ENCODE data around the gene LRRC4.

Gene LRRC4

DNA sequence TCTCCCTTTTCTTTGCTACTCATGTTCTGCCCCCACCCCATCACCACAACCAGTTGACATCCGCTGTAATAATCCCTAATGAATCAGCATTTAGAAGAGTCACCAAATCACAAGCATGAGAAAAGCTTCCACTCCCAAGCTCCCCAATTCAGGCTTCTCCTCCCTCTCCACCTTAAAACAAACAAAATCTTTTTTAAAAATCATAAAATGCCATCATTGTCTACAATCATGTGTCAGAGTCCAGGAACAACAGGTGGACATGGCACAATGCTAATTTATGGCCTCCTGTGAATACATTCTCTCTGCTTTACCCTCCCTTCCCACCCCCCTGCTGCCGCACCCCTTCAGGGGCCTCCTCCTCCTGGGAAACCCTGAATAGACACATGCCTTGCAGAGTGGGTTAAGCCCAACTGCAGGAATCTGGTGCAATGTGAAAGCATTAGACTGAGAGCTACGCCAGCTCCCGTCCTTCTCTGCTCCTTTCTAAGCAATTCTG, 3.7 kb downstream of the LRRC4 start:
- no peak for DNase-seq

DNA sequence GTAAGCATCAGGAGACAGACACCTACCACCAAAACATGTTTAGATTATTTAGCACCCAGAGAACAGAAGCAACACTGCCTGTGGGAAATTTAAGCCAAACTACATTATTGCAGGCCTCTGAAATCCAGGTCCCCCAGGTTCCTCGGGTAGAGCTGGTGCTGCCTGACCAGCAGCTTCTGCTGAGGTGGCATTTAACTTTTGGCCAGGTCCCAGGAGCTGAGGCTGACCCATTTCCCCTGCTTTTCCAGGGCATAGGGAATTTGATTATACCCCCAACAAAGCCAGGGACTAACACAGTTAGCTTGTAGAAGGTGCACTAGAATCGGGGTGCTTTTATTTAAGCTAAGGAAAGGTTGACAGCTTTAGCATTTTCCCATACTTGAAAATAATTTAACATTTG, 4.7 kb downstream of the LRRC4 start:
- no peak for DNase-seq

DNA sequence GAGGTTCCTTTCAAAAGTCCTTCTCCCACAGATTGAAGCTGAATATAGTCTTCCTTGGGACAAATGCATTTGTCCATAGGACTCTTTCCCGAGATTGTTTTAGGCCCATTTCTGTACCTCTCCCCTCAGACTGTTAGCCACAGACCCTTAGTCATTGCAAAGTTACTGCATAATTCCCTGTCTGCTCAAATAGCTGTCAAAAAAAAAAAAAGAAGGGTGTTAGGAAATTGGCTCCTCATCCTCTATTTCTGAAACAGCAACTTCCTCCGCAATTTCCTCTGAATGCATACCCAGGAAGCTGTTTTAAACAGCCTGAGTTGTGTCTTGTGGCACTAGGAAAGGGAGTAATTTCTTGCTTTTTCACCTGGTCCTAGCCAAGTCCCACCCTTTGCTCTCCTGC, 5.4 kb downstream of the LRRC4 start:
- DNase-seq: no peak

DNA sequence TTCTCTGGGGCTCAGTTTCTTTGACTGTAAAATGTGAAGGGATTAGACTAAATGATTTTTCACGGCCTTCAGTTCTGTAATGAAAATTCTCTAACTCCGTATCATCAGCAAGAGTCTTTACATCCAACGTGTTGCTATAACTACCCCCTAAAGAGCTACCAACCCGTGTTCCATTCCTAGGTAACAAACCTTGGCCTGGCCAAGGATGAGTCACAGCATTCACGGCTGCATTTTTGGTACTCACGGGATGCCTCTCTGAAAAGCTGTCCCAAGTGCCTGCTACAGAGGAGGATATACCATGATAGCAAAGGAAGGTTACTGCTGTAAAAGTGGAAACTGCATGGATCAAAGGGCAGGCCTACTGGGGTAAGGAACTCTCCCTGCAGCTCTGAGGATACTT, 5.9 kb downstream of the LRRC4 start:
- DNase-seq: no peak

GRCh38 chr7:128024151-128024550, 7.1 kb downstream of the LRRC4 start:
- DNase-seq: no peak

DNA sequence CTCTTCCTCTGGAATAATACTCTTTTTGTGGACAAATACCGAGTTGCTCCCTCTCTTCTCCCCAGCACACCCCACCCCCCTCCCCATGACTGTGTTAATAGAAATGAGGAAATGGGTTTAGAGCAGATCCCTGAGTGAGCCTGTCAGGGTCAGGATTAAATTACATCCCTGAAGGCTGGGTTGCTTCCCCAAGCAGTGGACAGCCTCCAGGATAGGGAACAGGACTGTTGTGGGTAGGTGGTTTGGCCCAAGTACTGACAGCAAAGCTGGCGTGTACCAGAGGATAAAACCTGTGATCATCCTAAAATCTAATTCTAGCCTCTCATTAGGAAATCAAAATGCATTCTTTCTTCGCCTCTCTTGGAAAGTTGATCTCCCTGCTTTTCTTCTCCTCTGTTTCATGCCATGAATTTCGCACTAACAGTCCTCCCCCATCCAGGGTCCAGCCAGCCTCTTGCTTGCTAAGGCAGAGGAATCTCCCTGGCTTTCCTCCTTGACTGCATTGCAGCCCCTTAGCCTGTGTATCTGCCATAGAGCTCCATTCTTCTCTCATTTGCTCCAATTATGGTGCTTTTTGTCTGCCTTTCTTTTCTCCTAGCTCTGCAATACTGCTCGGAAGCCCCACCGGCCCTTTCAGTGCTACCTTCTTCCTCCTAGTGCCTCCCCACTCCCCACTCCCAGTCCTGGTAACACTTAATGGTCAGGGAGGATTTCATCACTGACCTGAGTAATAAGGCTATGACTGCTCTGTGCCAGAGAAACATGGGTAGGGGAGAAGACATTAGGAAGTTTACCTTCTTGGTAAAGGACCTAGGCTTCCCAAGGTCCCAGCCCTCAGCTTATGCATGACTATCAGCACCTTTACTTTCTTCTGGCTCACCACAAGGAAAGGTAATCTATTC, 8.4 kb downstream of the LRRC4 start:
- DNase-seq: no peak

GRCh38 chr7:128021366-128021765, 9.9 kb downstream of the LRRC4 start:
- DNase-seq: no peak

GRCh38 chr7:128020159-128020558, 11.1 kb downstream of the LRRC4 start:
- no peak for DNase-seq

GRCh38 chr7:128019288-128019687, 11.9 kb downstream of the LRRC4 start:
- no peak for DNase-seq

GRCh38 chr7:128017862-128018845, 13.1 kb downstream of the LRRC4 start:
- DNase-seq: peak; percentile 61

DNA sequence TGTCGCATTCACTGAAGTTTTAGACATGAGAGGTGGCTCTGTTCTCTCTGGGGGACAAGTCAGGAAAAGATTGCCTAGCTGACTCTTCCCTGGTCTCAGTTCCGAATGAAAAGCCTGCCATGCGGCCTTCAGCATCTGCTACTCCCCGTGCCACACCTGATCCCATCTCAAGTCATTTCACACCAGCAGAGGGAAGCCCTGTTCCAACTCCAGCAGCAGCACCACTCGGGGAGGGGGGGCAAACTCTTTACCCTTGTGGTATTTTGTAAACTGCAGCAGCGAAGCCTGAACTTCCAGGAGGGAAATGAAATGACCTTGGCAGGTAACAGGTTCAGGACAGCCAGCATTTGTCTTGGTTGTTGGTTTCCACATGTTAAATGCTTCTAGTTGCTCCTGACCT, 13.8 kb downstream of the LRRC4 start:
- DNase-seq: no peak

GRCh38 chr7:128014811-128015210, 16.4 kb downstream of the LRRC4 start:
- DNase-seq: no peak

- no peak for DNase-seq
These were observed 20.0 kb downstream of the LRRC4 start for GRCh38 chr7:128011131-128011661.

- DNase-seq: no peak
These were observed 20.7 kb downstream of the LRRC4 start for GRCh38 chr7:128010391-128011127.

DNA sequence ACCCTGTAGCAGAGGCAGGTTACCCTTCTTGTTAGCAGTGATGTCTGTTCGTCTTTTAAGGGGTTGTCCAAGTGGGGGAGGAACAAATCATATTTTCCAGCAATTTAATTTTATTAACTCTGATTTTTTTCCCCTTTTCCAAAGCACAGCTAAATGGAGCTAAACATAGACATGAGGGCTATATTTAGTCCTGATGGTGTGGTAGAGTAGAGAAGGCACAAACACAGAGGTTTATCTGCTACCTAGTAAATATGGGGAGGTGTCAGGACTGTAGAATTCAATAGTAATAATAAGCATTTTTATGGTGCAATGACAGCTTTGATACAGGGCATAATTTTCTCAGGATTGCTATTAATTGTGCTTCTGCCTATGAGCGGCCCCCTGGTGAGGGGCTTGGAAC, 22.5 kb downstream of the LRRC4 start:
- DNase-seq: no peak

- no peak for DNase-seq
These were observed 23.1 kb downstream of the LRRC4 start for GRCh38 chr7:128008141-128008540.

GRCh38 chr7:128007303-128007680, 23.9 kb downstream of the LRRC4 start:
- no peak for DNase-seq

GRCh38 chr7:128006550-128007302, 24.5 kb downstream of the LRRC4 start:
- no peak for DNase-seq

DNA sequence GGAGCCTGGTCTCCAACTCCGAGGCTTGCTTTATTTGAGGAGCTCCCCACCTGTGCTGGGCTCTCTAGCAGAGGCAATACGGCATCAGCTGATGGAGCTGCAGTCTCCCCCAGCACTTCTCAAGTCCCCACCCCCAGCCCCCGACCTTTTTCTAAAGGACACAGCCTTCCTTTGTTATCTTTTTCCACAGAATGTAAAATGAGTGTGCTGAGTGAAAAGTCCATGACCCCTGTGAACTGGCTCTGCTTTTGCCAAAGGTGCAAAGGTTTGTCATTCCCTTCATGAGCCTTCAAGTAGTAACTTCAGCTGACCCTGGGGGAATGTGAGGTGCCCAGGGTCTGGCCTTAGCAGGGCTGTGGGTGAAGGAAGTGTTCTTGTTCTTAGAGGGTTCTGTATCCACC, 25.5 kb downstream of the LRRC4 start:
- no peak for DNase-seq

DNA sequence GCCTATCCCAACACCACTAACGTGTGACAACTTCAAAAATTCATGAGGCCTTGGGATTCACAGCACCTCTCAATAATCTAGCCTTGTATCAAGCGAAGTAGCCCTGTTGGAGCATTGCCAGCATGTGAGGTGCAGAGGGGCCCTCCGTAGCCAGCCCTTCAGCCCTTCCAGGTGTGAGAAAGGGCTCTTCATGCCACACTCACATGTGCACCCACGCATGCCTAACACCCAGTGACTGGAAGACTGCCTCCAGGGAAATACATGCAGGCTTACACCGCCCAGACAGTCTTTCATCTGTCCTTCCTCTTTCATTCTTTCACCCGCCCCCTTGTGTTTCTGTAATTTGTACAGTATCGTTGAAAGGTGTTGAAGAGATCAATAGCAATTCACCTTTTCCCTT, 26.1 kb downstream of the LRRC4 start:
- no peak for DNase-seq

DNA sequence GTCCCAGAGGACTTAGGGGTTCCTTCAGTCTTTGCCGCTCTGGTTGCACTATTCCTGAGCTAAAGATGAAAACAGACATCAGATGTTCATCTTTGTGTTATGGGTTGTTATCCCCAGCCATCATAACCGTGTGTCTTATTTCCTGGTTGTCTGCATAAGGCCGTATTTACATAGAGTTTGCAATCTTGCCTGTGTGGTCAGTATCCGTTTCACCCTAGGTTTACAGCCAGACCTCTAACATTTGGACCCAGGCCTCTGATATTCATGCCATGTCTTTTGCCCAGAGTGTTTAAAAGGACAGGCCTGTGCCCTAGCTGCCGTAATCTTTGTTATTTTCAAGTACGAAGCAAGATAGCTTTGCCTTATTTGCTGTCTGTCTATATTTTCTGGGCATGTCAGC, 26.6 kb downstream of the LRRC4 start:
- DNase-seq: no peak

DNA sequence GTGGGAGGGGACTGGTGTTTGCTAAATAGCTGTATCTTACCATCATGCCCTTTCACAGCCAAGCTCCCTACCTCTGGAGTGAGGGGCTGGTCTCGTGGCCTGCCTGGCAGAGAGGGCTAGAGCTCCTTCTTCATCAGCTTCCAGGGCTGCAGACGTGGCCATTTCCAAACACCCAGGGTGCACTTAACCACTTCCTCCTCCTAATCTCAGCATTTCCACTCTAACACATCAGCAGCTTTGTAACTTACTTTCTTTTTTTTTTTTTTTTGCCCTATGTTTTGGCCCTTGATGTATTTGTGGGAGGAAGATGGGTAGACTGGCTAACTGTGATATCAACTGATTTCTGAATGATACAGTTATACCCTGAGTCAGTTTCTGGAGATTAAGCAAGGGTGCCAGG, 27.4 kb downstream of the LRRC4 start:
- no peak for DNase-seq

Data from NCI-H748 treated with DMSO at 0.1 percent for 48 hours (cell line).